ENCODE results near the gene PRR16.

Gene PRR16

GRCh38 chr5:120730214-120730613, 266.1 kb downstream of the PRR16 start:
- no peaks in the 10 kb centered on the region for H3K27me3 ChIP-seq (ENCODE audit: insufficient read depth, low read length, poor library complexity, severe bottlenecking)
- no peaks in the 10 kb centered on the region for H3K4me1 ChIP-seq (ENCODE audit: insufficient read depth, low read length, poor library complexity, severe bottlenecking)
- no peaks in the 10 kb centered on the region for H3K9me3 ChIP-seq (ENCODE audit: insufficient read depth, low read depth, low read length)
- no peak for TF ChIP-seq EZH2phosphoT487 (IDR thresholded peaks at IDR 0.05; ENCODE audit: borderline replicate concordance)
- TF ChIP-seq, protein P1, sequence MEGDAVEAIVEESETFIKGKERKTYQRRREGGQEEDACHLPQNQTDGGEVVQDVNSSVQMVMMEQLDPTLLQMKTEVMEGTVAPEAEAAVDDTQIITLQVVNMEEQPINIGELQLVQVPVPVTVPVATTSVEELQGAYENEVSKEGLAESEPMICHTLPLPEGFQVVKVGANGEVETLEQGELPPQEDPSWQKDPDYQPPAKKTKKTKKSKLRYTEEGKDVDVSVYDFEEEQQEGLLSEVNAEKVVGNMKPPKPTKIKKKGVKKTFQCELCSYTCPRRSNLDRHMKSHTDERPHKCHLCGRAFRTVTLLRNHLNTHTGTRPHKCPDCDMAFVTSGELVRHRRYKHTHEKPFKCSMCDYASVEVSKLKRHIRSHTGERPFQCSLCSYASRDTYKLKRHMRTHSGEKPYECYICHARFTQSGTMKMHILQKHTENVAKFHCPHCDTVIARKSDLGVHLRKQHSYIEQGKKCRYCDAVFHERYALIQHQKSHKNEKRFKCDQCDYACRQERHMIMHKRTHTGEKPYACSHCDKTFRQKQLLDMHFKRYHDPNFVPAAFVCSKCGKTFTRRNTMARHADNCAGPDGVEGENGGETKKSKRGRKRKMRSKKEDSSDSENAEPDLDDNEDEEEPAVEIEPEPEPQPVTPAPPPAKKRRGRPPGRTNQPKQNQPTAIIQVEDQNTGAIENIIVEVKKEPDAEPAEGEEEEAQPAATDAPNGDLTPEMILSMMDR (conservative IDR thresholded peaks at IDR 0.05; ENCODE audit: low read length), result no peak
- H4K20me1 ChIP-seq (ENCODE audit: insufficient read depth, low read length, poor library complexity, severe bottlenecking), result no peaks in the 10 kb centered on the region
- no peaks in the 10 kb centered on the region for H3K79me2 ChIP-seq (ENCODE audit: insufficient read depth, low read length)
- no peaks in the 10 kb centered on the region for H3K36me3 ChIP-seq (ENCODE audit: insufficient read depth, low read length)
- H3K9me2 ChIP-seq (replicated peaks; ENCODE audit: low read depth, low read length), result no peaks in the 10 kb centered on the region
- no peaks in the 10 kb centered on the region for H3F3A ChIP-seq (ENCODE audit: low read depth)
- H3K4me3 ChIP-seq (ENCODE audit: low read length, poor library complexity, severe bottlenecking), result no peak overlapping the region
- no peak overlapping the region for H2AFZ ChIP-seq (ENCODE audit: low read length)
- no peak overlapping the region for H3K9ac ChIP-seq (ENCODE audit: low read depth, low read length, poor library complexity, severe bottlenecking)
- H3K4me2 ChIP-seq (ENCODE audit: low read depth, low read length, poor library complexity, severe bottlenecking), result no peak overlapping the region

GRCh38 chr5:120734033-120734432, 269.9 kb downstream of the PRR16 start:
- no peak overlapping the region for H3K9ac ChIP-seq (ENCODE audit: low read depth, low read length, poor library complexity, severe bottlenecking)
- no peaks in the 10 kb centered on the region for H3K36me3 ChIP-seq (ENCODE audit: insufficient read depth, low read length)
- H3F3A ChIP-seq (ENCODE audit: low read depth), result no peaks in the 10 kb centered on the region
- no peaks in the 10 kb centered on the region for H3K79me2 ChIP-seq (ENCODE audit: insufficient read depth, low read length)
- H2AFZ ChIP-seq (ENCODE audit: low read length), result no peak overlapping the region
- no peak overlapping the region for H3K4me3 ChIP-seq (ENCODE audit: low read length, poor library complexity, severe bottlenecking)
- no peaks in the 10 kb centered on the region for H3K9me2 ChIP-seq (replicated peaks; ENCODE audit: low read depth, low read length)
- no peaks in the 10 kb centered on the region for H4K20me1 ChIP-seq (ENCODE audit: insufficient read depth, low read length, poor library complexity, severe bottlenecking)
- no peaks in the 10 kb centered on the region for H3K27me3 ChIP-seq (ENCODE audit: insufficient read depth, low read length, poor library complexity, severe bottlenecking)
- no peaks in the 10 kb centered on the region for H3K9me3 ChIP-seq (ENCODE audit: insufficient read depth, low read depth, low read length)
- H3K4me2 ChIP-seq (ENCODE audit: low read depth, low read length, poor library complexity, severe bottlenecking), result no peak overlapping the region
- H3K4me1 ChIP-seq (ENCODE audit: insufficient read depth, low read length, poor library complexity, severe bottlenecking), result no peaks in the 10 kb centered on the region
- no peak for TF ChIP-seq EZH2phosphoT487 (IDR thresholded peaks at IDR 0.05; ENCODE audit: borderline replicate concordance)
- TF ChIP-seq, protein P1 (conservative IDR thresholded peaks at IDR 0.05; ENCODE audit: low read length), result no peak

GRCh38 chr5:120735076-120735475, 271.0 kb downstream of the PRR16 start:
- Histone ChIP-seq H3K9me2 (replicated peaks; ENCODE audit: low read depth, low read length) (no peaks in the 10 kb centered on the region), H4K20me1 (ENCODE audit: insufficient read depth, low read length, poor library complexity, severe bottlenecking) (no peaks in the 10 kb centered on the region), H3K79me2 (ENCODE audit: insufficient read depth, low read length) (no peaks in the 10 kb centered on the region), H3K4me1 (ENCODE audit: insufficient read depth, low read length, poor library complexity, severe bottlenecking) (no peaks in the 10 kb centered on the region), H3F3A (ENCODE audit: low read depth) (no peaks in the 10 kb centered on the region), H3K36me3 (ENCODE audit: insufficient read depth, low read length) (no peaks in the 10 kb centered on the region), H3K4me3 (ENCODE audit: low read length, poor library complexity, severe bottlenecking) (no peak overlapping the region), H3K9ac (ENCODE audit: low read depth, low read length, poor library complexity, severe bottlenecking) (no peak overlapping the region), H3K9me3 (ENCODE audit: insufficient read depth, low read depth, low read length) (no peaks in the 10 kb centered on the region), H3K27me3 (ENCODE audit: insufficient read depth, low read length, poor library complexity, severe bottlenecking) (no peaks in the 10 kb centered on the region), H3K4me2 (ENCODE audit: low read depth, low read length, poor library complexity, severe bottlenecking) (no peak overlapping the region), H2AFZ (ENCODE audit: low read length) (no peak overlapping the region)
- TF ChIP-seq, protein P1 (conservative IDR thresholded peaks at IDR 0.05; ENCODE audit: low read length), result no peak
- TF ChIP-seq EZH2phosphoT487 (IDR thresholded peaks at IDR 0.05; ENCODE audit: borderline replicate concordance), result no peak

Measured in Loucy (cell line).